IMR-90 (cell line): ENCODE measurements around the gene CCL27. TPM values are rescaled to one million over a fixed set of nuclear protein-coding genes. Genes with fewer than 3 reads are reported as not detected.

Source experiments
- ATAC-seq: fragments of 200-7000 bp; cut with Tn5 transposase; 2 replicates; pipeline ENCODE4 v1.9.1; 2020; ENCODE audit warnings: low read depth, mild to moderate bottlenecking, moderate library complexity
- BruUV-seq: library from RNA; stranded (reverse); fragments of 400-500 nt; replicated peaks from 2 replicates; lab custom pipeline; 2021; lab: Mats Ljungman, UMichigan
- CTCF ChIA-PET: fragments of 300-600 bp; formaldehyde crosslinking; extraction: SDS; loops from one replicate; lab custom pipeline; 2021; ENCODE audit warnings: antibody characterized with exemption; lab: Yijun Ruan, JAX
- POLR2A ChIA-PET: fragments of 300-600 bp; sonication (Branson Sonifier 250); formaldehyde crosslinking; loops from one replicate; lab custom pipeline; 2022; ENCODE audit warnings: antibody characterized with exemption; ENCODE audit not compliant: unreplicated experiment; lab: Charles Lee
- DNase-seq: peaks from one replicate; pipeline ENCODE4 v3.0.0; 2013
- H2AFZ ChIP-seq: replicated peaks from 2 replicates; pipeline ENCODE3; 2013; ENCODE audit warnings: low read length, mild to moderate bottlenecking; ENCODE audit not compliant: poor library complexity
- H2AK5ac ChIP-seq: 2 replicates; pipeline ENCODE4 v1.6.1; 2013; ENCODE audit warnings: low read depth, low read length, inconsistent platforms
- H2AK9ac ChIP-seq: replicated peaks from 2 replicates; pipeline ENCODE3; 2013; ENCODE audit warnings: mild to moderate bottlenecking, low read depth, low read length, moderate library complexity; ENCODE audit not compliant: poor library complexity
- H2BK120ac ChIP-seq: 2 replicates; pipeline ENCODE4 v1.6.1; 2013; ENCODE audit warnings: low read depth, low read length, inconsistent platforms
- H2BK15ac ChIP-seq: 3 replicates; pipeline ENCODE4 v1.6.1; 2013; ENCODE audit warnings: low read depth, low read length, inconsistent platforms
- H2BK20ac ChIP-seq: 2 replicates; pipeline ENCODE4 v1.6.1; 2013; ENCODE audit warnings: low read depth, mild to moderate bottlenecking, inconsistent platforms, low read length, moderate library complexity
- H2BK5ac ChIP-seq: 2 replicates; pipeline ENCODE4 v1.6.1; 2013; ENCODE audit warnings: mild to moderate bottlenecking, low read depth, low read length, inconsistent platforms; ENCODE audit not compliant: poor library complexity, severe bottlenecking
- H3K14ac ChIP-seq: replicated peaks from 2 replicates; pipeline ENCODE4 v1.6.1; 2013; ENCODE audit warnings: low read depth, low read length, inconsistent platforms
- H3K18ac ChIP-seq: 2 replicates; pipeline ENCODE4 v1.6.1; 2013; ENCODE audit warnings: low read depth, low read length, control low read depth
- H3K23ac ChIP-seq: 2 replicates; pipeline ENCODE4 v1.6.1; 2013; ENCODE audit warnings: low read depth, low read length, inconsistent platforms
- H3K27ac ChIP-seq: 2 replicates; pipeline ENCODE4 v1.5.1; 2013; ENCODE audit warnings: mild to moderate bottlenecking, control low read depth, low read length; ENCODE audit not compliant: insufficient read depth
- H3K27me3 ChIP-seq: 2 replicates; pipeline ENCODE4 v1.6.1; 2013; ENCODE audit warnings: low read length; ENCODE audit not compliant: control insufficient read depth, insufficient read depth
- H3K36me3 ChIP-seq: 2 replicates; pipeline ENCODE4 v1.6.1; 2013; ENCODE audit warnings: low read length, mixed read lengths; ENCODE audit not compliant: control insufficient read depth, insufficient read depth
- H3K4ac ChIP-seq: 2 replicates; pipeline ENCODE4 v1.6.1; 2013; ENCODE audit warnings: low read depth, low read length, inconsistent platforms
- H3K4me1 ChIP-seq: 2 replicates; pipeline ENCODE4 v1.6.1; 2013; ENCODE audit warnings: low read length, mixed read lengths; ENCODE audit not compliant: control insufficient read depth, insufficient read depth
- H3K4me2 ChIP-seq: 2 replicates; pipeline ENCODE4 v1.6.1; 2013; ENCODE audit warnings: low read depth, mild to moderate bottlenecking, control low read depth, low read length, moderate library complexity
- H3K4me3 ChIP-seq: 2 replicates; pipeline ENCODE4 v1.5.1; 2013; ENCODE audit warnings: low read depth, mild to moderate bottlenecking, control low read depth, low read length, moderate library complexity; ENCODE audit not compliant: insufficient read depth
- H3K56ac ChIP-seq: 2 replicates; pipeline ENCODE4 v1.6.1; 2013; ENCODE audit warnings: low read length, inconsistent platforms; ENCODE audit not compliant: insufficient read depth; ENCODE audit errors: extremely low read depth
- H3K79me1 ChIP-seq, 2 experiments: 2 replicates each; pipeline ENCODE4 v1.6.1; 2013; ENCODE audit warnings: low read length in 2 of 2, inconsistent platforms in 1 of 2, low read depth in 1 of 2
- H3K9ac ChIP-seq: 2 replicates; pipeline ENCODE4 v1.6.1; 2013; ENCODE audit warnings: low read depth, low read length, control low read depth
- H3K9me1 ChIP-seq: 2 replicates; pipeline ENCODE4 v1.6.1; 2013; ENCODE audit warnings: low read length, inconsistent platforms; ENCODE audit not compliant: insufficient read depth
- H3K9me3 ChIP-seq: 2 replicates; pipeline ENCODE4 v1.6.1; 2013; ENCODE audit warnings: low read length; ENCODE audit not compliant: control insufficient read depth, insufficient read depth
- H4K20me1 ChIP-seq: 2 replicates; pipeline ENCODE4 v1.6.1; 2013; ENCODE audit warnings: low read length, inconsistent platforms; ENCODE audit not compliant: insufficient read depth
- H4K5ac ChIP-seq: 2 replicates; pipeline ENCODE4 v1.6.1; 2013; ENCODE audit warnings: mild to moderate bottlenecking, low read depth, low read length, control low read depth
- H4K8ac ChIP-seq, 2 experiments: 2 replicates each; pipeline ENCODE4 v1.6.1; 2013; ENCODE audit warnings: low read depth in 2 of 2, low read length in 2 of 2, control low read depth in 1 of 2, inconsistent platforms in 1 of 2
- H4K91ac ChIP-seq: 2 replicates; pipeline ENCODE4 v1.6.1; 2013; ENCODE audit warnings: low read depth, low read length, inconsistent platforms; ENCODE audit not compliant: insufficient read depth
- CHD1 ChIP-seq: IDR thresholded peaks from 2 replicates; pipeline ENCODE4 v1.6.1; 2012; ENCODE audit warnings: low read depth, low read length, improper control_type of control experiment
- CTCF ChIP-seq: conservative IDR thresholded peaks from 2 replicates; pipeline ENCODE4 v1.5.1; 2012; ENCODE audit warnings: mild to moderate bottlenecking, low read depth, low read length, improper control_type of control experiment
- ELK1 ChIP-seq: fragments of 150-350 bp; IDR thresholded peaks from 2 replicates; pipeline ENCODE4 v1.6.1; 2016; ENCODE audit warnings: low read depth, mild to moderate bottlenecking, low read length, moderate library complexity, borderline replicate concordance
- FOS ChIP-seq: fragments of 150-350 bp; IDR thresholded peaks from 2 replicates; pipeline ENCODE4 v1.6.1; 2016; ENCODE audit warnings: low read depth, low read length
- MAZ ChIP-seq: IDR thresholded peaks from 2 replicates; pipeline ENCODE4 v1.6.1; 2012; ENCODE audit warnings: low read depth, mild to moderate bottlenecking, low read length, improper control_type of control experiment, moderate library complexity, borderline replicate concordance
- WGBS, 2 experiments: methylation state at CpG; one replicate each; pipeline versions ENCODE4 v1.1.5 to v1.1.7; 2013; ENCODE audit warnings: missing lambda C conversion rate in 2 of 2; ENCODE audit not compliant: insufficient read length in 1 of 2; ENCODE audit errors: extremely low coverage in 2 of 2; 5-methylcytosine and 5-hydroxymethylcytosine counted together
- dilution Hi-C: fragments of 300-500 bp; cut with HindIII; formaldehyde crosslinking; loops from one replicate; pipeline ENCODE4 v1.14.3; 2018; ENCODE audit warnings: low sequenced_read_pairs; ENCODE audit not compliant: unreplicated experiment
- in situ Hi-C: fragments of 300-500 bp; cut with MboI; formaldehyde crosslinking; loops from 3 replicates; pipeline ENCODE4 v1.14.3; 2019; ENCODE audit warnings: low sequenced_read_pairs, inconsistent platforms, mixed read lengths
- intact Hi-C: fragments of 100-400 bp; cut with micrococcal nuclease; formaldehyde crosslinking; loops from 2 replicates; pipeline ENCODE4 v1.10.0; 2022
- polyA plus RNA-seq, 3 experiments: library from polyadenylated mRNA; depleted of rRNA; stranded (reverse); fragments of >200 nt; gene quantifications; 2 replicates each; pipeline ENCODE4 v1.2.3, GENCODE V29; 2012; ENCODE audit warnings: low replicate concordance in 1 of 3
- total RNA-seq: library from RNA; depleted of rRNA; stranded (reverse); fragments of >200 nt; gene quantifications from 2 replicates; pipeline ENCODE4 v1.2.3, GENCODE V29; 2012
- TF ChIP-seq, protein P1 (sequence below): fragments of 150-350 bp; IDR thresholded peaks from 2 replicates; pipeline ENCODE4 v1.6.1; 2017; ENCODE audit warnings: mild to moderate bottlenecking, antibody characterized with exemption, low read length, low read depth

Gene CCL27
- total and polyA plus RNA-seq, 2 of the 4 experiments (the other 2 are of a cell fraction), result 0.18 to 0.26 TPM

DNA sequence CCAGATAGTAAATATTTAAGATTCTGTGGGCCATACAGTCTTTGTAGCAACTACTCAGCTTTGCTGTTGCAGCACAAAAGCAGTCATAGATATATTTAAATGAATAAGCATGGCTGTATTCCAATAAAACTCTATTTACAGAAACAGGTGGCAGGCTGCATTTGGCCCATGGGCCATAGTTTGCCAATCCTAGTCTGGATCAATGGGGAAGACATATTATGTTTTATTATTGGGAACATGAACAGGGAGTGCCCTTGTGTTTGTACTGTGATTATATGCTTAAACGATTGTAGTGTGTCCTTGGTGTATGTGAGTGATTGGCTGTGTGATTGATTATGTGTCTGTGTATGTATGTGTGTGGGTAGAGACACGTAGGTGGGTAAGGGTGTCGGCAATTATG, 12.0 kb upstream of the CCL27 start:
- Histone ChIP-seq H2AK9ac (no peak overlapping the region), H2BK20ac (no peak overlapping the region), H4K91ac (no peak overlapping the region), H4K8ac (no peak overlapping the region), H3K4me3 (no peak overlapping the region), H3K9me3 (no peaks in the 10 kb centered on the region), H4K20me1 (no peaks in the 10 kb centered on the region), H2BK5ac (no peak overlapping the region), H3K9me1 (no peaks in the 10 kb centered on the region; the same call in 1 of the 2 replicates), H3K4me1 (no peaks in the 10 kb centered on the region), H3K9ac (no peak overlapping the region), H3K18ac (no peak overlapping the region), H3K79me1 (peaks cover 25 to 27% of the 10 kb centered on the region in 2 experiments), H3K27ac (no peak overlapping the region), H3K36me3 (peaks cover 2% of the 10 kb centered on the region), H2AK5ac (no peak overlapping the region), H2BK15ac (no peak overlapping the region), H4K5ac (no peak overlapping the region), H3K4ac (no peak overlapping the region), H3K56ac (no peak overlapping the region), H2AFZ (no peak overlapping the region), H3K4me2 (no peak overlapping the region), H3K23ac (no peak overlapping the region), H2BK120ac (no peak overlapping the region), H3K27me3 (no peaks in the 10 kb centered on the region), H3K14ac (no peak overlapping the region)
- DNase-seq (no peak), ATAC-seq (no peak)
- TF ChIP-seq CTCF, result no peak
- TF ChIP-seq CHD1, result no peak
- TF ChIP-seq, protein P1, sequence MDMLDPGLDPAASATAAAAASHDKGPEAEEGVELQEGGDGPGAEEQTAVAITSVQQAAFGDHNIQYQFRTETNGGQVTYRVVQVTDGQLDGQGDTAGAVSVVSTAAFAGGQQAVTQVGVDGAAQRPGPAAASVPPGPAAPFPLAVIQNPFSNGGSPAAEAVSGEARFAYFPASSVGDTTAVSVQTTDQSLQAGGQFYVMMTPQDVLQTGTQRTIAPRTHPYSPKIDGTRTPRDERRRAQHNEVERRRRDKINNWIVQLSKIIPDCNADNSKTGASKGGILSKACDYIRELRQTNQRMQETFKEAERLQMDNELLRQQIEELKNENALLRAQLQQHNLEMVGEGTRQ, result no peak
- TF ChIP-seq MAZ, result no peak
- TF ChIP-seq FOS, result no peak
- TF ChIP-seq ELK1, result no peak
- BruUV-seq, result no TSS peak
- dilution Hi-C loops (no loop called here), intact Hi-C loops (no loop called here), in situ Hi-C loops (no loop called here)
- WGBS, 2 experiments, result 71 to 100% methylated on average over 1 of the region's 3 CpGs
- ChIA-PET POLR2A (no interaction called here), CTCF (interaction anchor here (1.0 to 3.3 kb wide), 2 partner anchors 27 to 28 kb away, joined by 3 to 16 read pairs; no protein-coding TSS in a partner anchor)
